PC-9 (cell line): Measurements from ENCODE around the gene DPYD.

ENCODE experiments used
- CTCF ChIP-seq: fragments of 200-600 bp; sonication (generic); conservative IDR thresholded peaks from 2 replicates; pipeline ENCODE4 v1.6.1; 2017; ENCODE audit warnings: mixed run types, antibody characterized with exemption, mild to moderate bottlenecking, moderate library complexity
- EZH2 ChIP-seq: fragments of 200-600 bp; sonication (generic); IDR thresholded peaks from 2 replicates; pipeline ENCODE4 v1.8.0; 2017; ENCODE audit warnings: antibody characterized with exemption, low read depth

GRCh38 chr1:97895278-97895677 lies 25.6 kb downstream of the DPYD start:
- TF ChIP-seq CTCF (no peak), EZH2 (no peak)
